Mesendoderm (in vitro differentiated cells): ENCODE measurements around the gene KSR2.

Experiments
- DNase-seq: peaks from one replicate; pipeline ENCODE4 v3.0.0; 2013
- H2AK5ac ChIP-seq: 2 replicates; pipeline ENCODE4 v1.6.1; 2013; ENCODE audit warnings: low read length, inconsistent platforms
- H2BK120ac ChIP-seq: 2 replicates; pipeline ENCODE4 v1.6.1; 2013; ENCODE audit warnings: low read depth, mild to moderate bottlenecking, low read length, moderate library complexity, mixed read lengths
- H2BK15ac ChIP-seq: replicated peaks from 2 replicates; pipeline ENCODE4 v1.6.1; 2013; ENCODE audit warnings: low read depth, mild to moderate bottlenecking, moderate library complexity
- H2BK5ac ChIP-seq: 2 replicates; pipeline ENCODE4 v1.6.1; 2013; ENCODE audit warnings: low read length, inconsistent platforms
- H3K18ac ChIP-seq: 2 replicates; pipeline ENCODE4 v1.6.1; 2013; ENCODE audit warnings: mild to moderate bottlenecking, low read length, mixed read lengths
- H3K23ac ChIP-seq: one replicate; pipeline ENCODE4 v1.6.1; 2013; ENCODE audit warnings: low read length
- H3K27ac ChIP-seq: 2 replicates; pipeline ENCODE4 v1.5.1; 2013; ENCODE audit warnings: low read depth, mild to moderate bottlenecking, inconsistent platforms, low read length, moderate library complexity
- H3K27me3 ChIP-seq: 2 replicates; pipeline ENCODE4 v1.6.1; 2013; ENCODE audit warnings: low read length, control low read depth, mild to moderate bottlenecking, inconsistent platforms; ENCODE audit not compliant: insufficient read depth, poor library complexity
- H3K36me3 ChIP-seq: 2 replicates; pipeline ENCODE4 v1.6.1; 2013; ENCODE audit warnings: low read length, inconsistent platforms; ENCODE audit not compliant: control insufficient read depth, insufficient read depth
- H3K4ac ChIP-seq: one replicate; pipeline ENCODE4 v1.6.1; 2013; ENCODE audit warnings: low read depth, mild to moderate bottlenecking, low read length, moderate library complexity
- H3K4me1 ChIP-seq: 2 replicates; pipeline ENCODE4 v1.6.1; 2013; ENCODE audit warnings: low read depth, low read length, inconsistent platforms; ENCODE audit not compliant: control insufficient read depth
- H3K4me2 ChIP-seq: 2 replicates; pipeline ENCODE4 v1.6.1; 2013; ENCODE audit warnings: low read length
- H3K4me3 ChIP-seq: 2 replicates; pipeline ENCODE4 v1.5.1; 2013; ENCODE audit warnings: mild to moderate bottlenecking, low read length
- H3K56ac ChIP-seq: one replicate; pipeline ENCODE4 v1.6.1; 2013; ENCODE audit warnings: low read length
- H3K79me1 ChIP-seq: 2 replicates; pipeline ENCODE4 v1.6.1; 2013; ENCODE audit warnings: low read length, inconsistent platforms
- H3K79me2 ChIP-seq: 2 replicates; pipeline ENCODE4 v1.6.1; 2013; ENCODE audit warnings: mild to moderate bottlenecking, low read length; ENCODE audit not compliant: control insufficient read depth, insufficient read depth
- H3K9ac ChIP-seq: 2 replicates; pipeline ENCODE4 v1.6.1; 2013; ENCODE audit warnings: low read length, inconsistent platforms
- H4K5ac ChIP-seq: one replicate; pipeline ENCODE4 v1.6.1; 2013; ENCODE audit warnings: low read length
- H4K8ac ChIP-seq: one replicate; pipeline ENCODE4 v1.6.1; 2013; ENCODE audit warnings: low read depth, mild to moderate bottlenecking, control low read depth, low read length, moderate library complexity
- WGBS: extraction: QIAGEN DNeasy Blood & Tissue Kit; methylation state at CpG from one replicate; pipeline ENCODE4 v1.1.7; 2013; ENCODE audit warnings: low lambda C conversion rate, missing lambda C conversion rate; ENCODE audit not compliant: insufficient coverage; ENCODE audit errors: extremely low coverage; 5-methylcytosine and 5-hydroxymethylcytosine counted together

The KSR2 gene

GRCh38 chr12:117889098-117889497, 79.7 kb downstream of the KSR2 start:
- H3K9ac ChIP-seq = no peak overlapping the region
- DNase-seq = no peak
- no peak overlapping the region for H2AK5ac ChIP-seq
- no CpG with 5 or more reads among the region's 7 CpGs for whole genome bisulfite sequencing
- no peak overlapping the region for H3K4ac ChIP-seq
- no peak overlapping the region for H3K27ac ChIP-seq
- no peak overlapping the region for H3K18ac ChIP-seq
- H3K4me2 ChIP-seq = no peak overlapping the region
- H2BK120ac ChIP-seq = no peak overlapping the region
- no peaks in the 10 kb centered on the region for H3K27me3 ChIP-seq
- no peak overlapping the region for H3K4me3 ChIP-seq
- H2BK5ac ChIP-seq = no peak overlapping the region
- no peak overlapping the region for H2BK15ac ChIP-seq
- no peak overlapping the region for H4K8ac ChIP-seq
- no peak overlapping the region for H3K23ac ChIP-seq
- no peaks in the 10 kb centered on the region for H3K4me1 ChIP-seq
- no peak overlapping the region for H4K5ac ChIP-seq
- no peaks in the 10 kb centered on the region for H3K79me1 ChIP-seq
- H3K36me3 ChIP-seq = no peaks in the 10 kb centered on the region
- H3K79me2 ChIP-seq = no peaks in the 10 kb centered on the region
- H3K56ac ChIP-seq = no peak overlapping the region

GRCh38 chr12:117885211-117885610, 83.6 kb downstream of the KSR2 start:
- WGBS = no CpG with 5 or more reads among the region's 3 CpGs
- H3K27ac ChIP-seq = no peak overlapping the region
- DNase-seq = no peak
- no peak overlapping the region for H4K8ac ChIP-seq
- no peaks in the 10 kb centered on the region for H3K4me1 ChIP-seq
- no peaks in the 10 kb centered on the region for H3K36me3 ChIP-seq
- H3K4ac ChIP-seq = no peak overlapping the region
- H4K5ac ChIP-seq = no peak overlapping the region
- no peaks in the 10 kb centered on the region for H3K27me3 ChIP-seq
- H3K79me2 ChIP-seq = no peaks in the 10 kb centered on the region
- H3K18ac ChIP-seq = no peak overlapping the region
- no peaks in the 10 kb centered on the region for H3K79me1 ChIP-seq
- no peak overlapping the region for H3K4me2 ChIP-seq
- H2BK120ac ChIP-seq = no peak overlapping the region
- no peak overlapping the region for H2AK5ac ChIP-seq
- H3K23ac ChIP-seq = no peak overlapping the region
- H3K4me3 ChIP-seq = no peak overlapping the region
- no peak overlapping the region for H2BK5ac ChIP-seq
- H3K56ac ChIP-seq = no peak overlapping the region
- H3K9ac ChIP-seq = no peak overlapping the region
- no peak overlapping the region for H2BK15ac ChIP-seq

DNA sequence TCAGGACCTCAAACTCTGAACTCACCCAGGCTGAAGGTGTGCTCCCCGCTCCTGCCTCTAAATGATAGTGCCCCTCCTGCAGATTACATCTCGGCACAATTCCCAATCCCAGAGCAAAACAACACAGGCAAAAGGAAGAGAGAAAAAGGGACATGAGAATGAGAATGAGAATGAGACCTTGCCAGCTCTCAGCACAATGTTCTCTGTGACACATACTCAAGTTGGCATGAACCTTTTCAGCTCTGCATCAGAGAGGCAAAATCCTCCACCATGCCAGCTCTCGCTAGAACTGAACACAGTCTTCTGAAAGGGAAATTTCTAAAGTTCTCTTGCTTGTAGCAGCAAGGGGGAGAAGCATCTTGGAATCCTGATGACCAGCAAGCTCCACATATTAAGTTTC, 84.6 kb downstream of the KSR2 start:
- Histone ChIP-seq H2BK120ac (no peak overlapping the region), H3K27me3 (no peaks in the 10 kb centered on the region), H4K5ac (no peak overlapping the region), H2BK15ac (no peak overlapping the region), H3K56ac (no peak overlapping the region), H3K23ac (no peak overlapping the region), H3K4me2 (no peak overlapping the region), H3K18ac (no peak overlapping the region), H3K9ac (no peak overlapping the region), H3K4me3 (no peak overlapping the region), H3K4ac (no peak overlapping the region), H3K27ac (no peak overlapping the region), H3K79me2 (no peaks in the 10 kb centered on the region), H3K4me1 (no peaks in the 10 kb centered on the region), H2BK5ac (no peak overlapping the region), H2AK5ac (no peak overlapping the region), H3K79me1 (no peaks in the 10 kb centered on the region), H3K36me3 (no peaks in the 10 kb centered on the region), H4K8ac (no peak overlapping the region)
- no peak for DNase-seq
- WGBS = no CpG with 5 or more reads among the region's 3 CpGs

- Histone ChIP-seq H3K4ac (no peak overlapping the region), H2BK5ac (no peak overlapping the region), H4K8ac (no peak overlapping the region), H3K9ac (no peak overlapping the region), H2AK5ac (no peak overlapping the region), H3K4me1 (no peaks in the 10 kb centered on the region), H3K79me1 (no peaks in the 10 kb centered on the region), H3K27ac (no peak overlapping the region), H4K5ac (no peak overlapping the region), H3K79me2 (no peaks in the 10 kb centered on the region), H2BK15ac (no peak overlapping the region), H3K4me2 (no peak overlapping the region), H3K56ac (no peak overlapping the region), H3K36me3 (no peaks in the 10 kb centered on the region), H3K4me3 (no peak overlapping the region), H3K27me3 (no peaks in the 10 kb centered on the region), H2BK120ac (no peak overlapping the region), H3K23ac (no peak overlapping the region), H3K18ac (no peak overlapping the region)
- DNase-seq = no peak
Measured at GRCh38 chr12:117882603-117883184, 86.1 kb downstream of the KSR2 start.

DNA sequence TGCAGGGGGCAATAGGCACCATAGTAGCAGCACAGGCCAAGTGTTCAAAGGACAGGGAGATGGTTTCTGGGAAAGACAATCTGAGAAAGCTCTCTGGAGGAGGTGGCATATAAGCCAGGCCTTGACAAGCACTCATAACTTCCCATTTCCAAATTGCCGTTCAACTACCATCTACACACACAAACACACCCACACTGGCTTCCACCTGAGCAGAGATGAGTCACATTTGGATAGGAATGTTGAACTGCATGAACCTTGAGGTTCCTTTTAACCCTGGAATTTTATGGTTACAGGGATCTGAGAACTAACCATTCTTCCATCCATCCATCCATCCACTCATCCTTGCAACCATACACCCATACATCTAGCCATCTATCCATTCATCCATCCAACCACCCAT, 86.6 kb downstream of the KSR2 start:
- H3K4me3 ChIP-seq = no peak overlapping the region
- H3K79me1 ChIP-seq = no peaks in the 10 kb centered on the region
- no peak overlapping the region for H2BK5ac ChIP-seq
- no peak overlapping the region for H3K27ac ChIP-seq
- H2AK5ac ChIP-seq = no peak overlapping the region
- H3K4me2 ChIP-seq = no peak overlapping the region
- no peak overlapping the region for H3K4ac ChIP-seq
- H2BK15ac ChIP-seq = no peak overlapping the region
- H3K18ac ChIP-seq = no peak overlapping the region
- H3K9ac ChIP-seq = no peak overlapping the region
- no peak overlapping the region for H4K5ac ChIP-seq
- no peak overlapping the region for H3K56ac ChIP-seq
- H2BK120ac ChIP-seq = no peak overlapping the region
- H3K27me3 ChIP-seq = no peaks in the 10 kb centered on the region
- no peaks in the 10 kb centered on the region for H3K36me3 ChIP-seq
- no CpG with 5 or more reads among the region's 1 CpG for WGBS
- no peaks in the 10 kb centered on the region for H3K4me1 ChIP-seq
- no peak overlapping the region for H4K8ac ChIP-seq
- H3K23ac ChIP-seq = no peak overlapping the region
- no peaks in the 10 kb centered on the region for H3K79me2 ChIP-seq
- no peak for DNase-seq

GRCh38 chr12:117881517-117881916, 87.3 kb downstream of the KSR2 start:
- no peak overlapping the region for H4K5ac ChIP-seq
- H3K56ac ChIP-seq = no peak overlapping the region
- no peak overlapping the region for H3K4me2 ChIP-seq
- H2BK5ac ChIP-seq = no peak overlapping the region
- no peak overlapping the region for H3K18ac ChIP-seq
- H3K9ac ChIP-seq = no peak overlapping the region
- H3K27me3 ChIP-seq = no peaks in the 10 kb centered on the region
- H3K4ac ChIP-seq = no peak overlapping the region
- no peak overlapping the region for H3K27ac ChIP-seq
- no peaks in the 10 kb centered on the region for H3K36me3 ChIP-seq
- H4K8ac ChIP-seq = no peak overlapping the region
- H3K4me1 ChIP-seq = no peaks in the 10 kb centered on the region
- H3K23ac ChIP-seq = no peak overlapping the region
- no peaks in the 10 kb centered on the region for H3K79me1 ChIP-seq
- no peak overlapping the region for H2BK15ac ChIP-seq
- no peak overlapping the region for H2BK120ac ChIP-seq
- no peaks in the 10 kb centered on the region for H3K79me2 ChIP-seq
- no peak overlapping the region for H3K4me3 ChIP-seq
- no peak for DNase-seq
- H2AK5ac ChIP-seq = no peak overlapping the region
